ENCODE results near the gene KRABD2. TPM values are rescaled to one million over a fixed set of nuclear protein-coding genes. Genes with fewer than 3 reads are reported as not detected.

Gene KRABD2

GRCh38 chr17:8333281-8333680 is 43.2 kb downstream of the KRABD2 start:
- no peak for DNase-seq (ENCODE audit: extremely low read depth in 1 of 11, low read depth in 9 of 11, low spot score in 4 of 11)

- peak in 1 of 11 donors; percentile 44 for DNase-seq (ENCODE audit: extremely low read depth in 1 of 11, low read depth in 9 of 11, low spot score in 4 of 11)
These were observed 43.8 kb downstream of the KRABD2 start for GRCh38 chr17:8332688-8333087.

GRCh38 chr17:8332128-8332527 is 44.4 kb downstream of the KRABD2 start:
- no peak for DNase-seq (ENCODE audit: extremely low read depth in 1 of 11, low read depth in 9 of 11, low spot score in 4 of 11)

- no peak for DNase-seq (ENCODE audit: extremely low read depth in 1 of 11, low read depth in 9 of 11, low spot score in 4 of 11)
These were observed 49.2 kb downstream of the KRABD2 start for GRCh38 chr17:8327303-8327649.

Other genes starting within 250 kb of the KRABD2 start
- 10 to 100 TPM; 29.0 to 53.9 (median 30.6) TPM for gene PER1, start 224.3 kb downstream of the KRABD2 start, polyA plus RNA-seq (ENCODE audit: insufficient read length in 3 of 3)
- 100 to 1,000 TPM; 107 to 150 (median 110) TPM for gene VAMP2, start 213.8 kb downstream of the KRABD2 start, polyA plus RNA-seq (ENCODE audit: insufficient read length in 3 of 3)
- gene TMEM107, start 200.3 kb downstream of the KRABD2 start, polyA plus RNA-seq (ENCODE audit: insufficient read length in 3 of 3): 10 to 100 TPM; 21.2 to 29.9 (median 28.3) TPM
- gene BORCS6, start 186.5 kb downstream of the KRABD2 start, polyA plus RNA-seq (ENCODE audit: insufficient read length in 3 of 3): 1 to 10 TPM; 2.6 to 5.2 (median 4.6) TPM
- 10 to 100 TPM; 34.1 to 44.5 (median 36.2) TPM for gene AURKB, start 166.1 kb downstream of the KRABD2 start, polyA plus RNA-seq (ENCODE audit: insufficient read length in 3 of 3)
- gene CTC1, start 128.6 kb downstream of the KRABD2 start, polyA plus RNA-seq (ENCODE audit: insufficient read length in 3 of 3): 10 to 100 TPM; 22.6 to 42.1 (median 29.0) TPM
- 10 to 100 TPM; 37.6 to 46.6 (median 41.2) TPM for gene PFAS, start 127.4 kb downstream of the KRABD2 start, polyA plus RNA-seq (ENCODE audit: insufficient read length in 3 of 3)
- gene RANGRF, start 88.0 kb downstream of the KRABD2 start, polyA plus RNA-seq (ENCODE audit: insufficient read length in 3 of 3): 10 to 100 TPM; 27.2 to 29.8 (median 27.3) TPM
- 1 to 10 TPM; 2.8 to 4.9 (median 3.2) TPM for gene SLC25A35, start 81.3 kb downstream of the KRABD2 start, polyA plus RNA-seq (ENCODE audit: insufficient read length in 3 of 3)
- 10 to 100 TPM; 16.0 to 18.3 (median 17.7) TPM for gene ARHGEF15, start 66.5 kb downstream of the KRABD2 start, polyA plus RNA-seq (ENCODE audit: insufficient read length in 3 of 3)
- not detected for gene ODF4, start 36.9 kb downstream of the KRABD2 start, polyA plus RNA-seq (ENCODE audit: insufficient read length in 3 of 3)
- 1,000 to 10,000 TPM; 2,237 to 3,232 (median 2,994) TPM for gene RPL26, start 6.5 kb upstream of the KRABD2 start, polyA plus RNA-seq (ENCODE audit: insufficient read length in 3 of 3)
- gene RNF222, start 21.1 kb upstream of the KRABD2 start, polyA plus RNA-seq (ENCODE audit: insufficient read length in 3 of 3): under 1 TPM in 2 of 3 donors, not detected in 1; 0.07 to 0.20 TPM
- gene NDEL1, start 59.2 kb upstream of the KRABD2 start, polyA plus RNA-seq (ENCODE audit: insufficient read length in 3 of 3): 10 to 100 TPM; 43.8 to 52.8 (median 50.0) TPM